GM18951 (cell line): ENCODE data around the gene ANTKMT.

Experiments
- POLR2A ChIP-seq: IDR thresholded peaks from 4 replicates; pipeline ENCODE4 v1.6.1; 2011; ENCODE audit warnings: mild to moderate bottlenecking; ENCODE audit not compliant: insufficient read length, insufficient read depth; ENCODE audit errors: extremely low read depth
- in situ Hi-C: fragments of 300-500 bp; cut with MboI; formaldehyde crosslinking; loops from one replicate; pipeline ENCODE4 v1.12.0; 2022; ENCODE audit warnings: low sequenced_read_pairs, mixed read lengths, inconsistent platforms; ENCODE audit not compliant: unreplicated experiment

Gene ANTKMT

DNA sequence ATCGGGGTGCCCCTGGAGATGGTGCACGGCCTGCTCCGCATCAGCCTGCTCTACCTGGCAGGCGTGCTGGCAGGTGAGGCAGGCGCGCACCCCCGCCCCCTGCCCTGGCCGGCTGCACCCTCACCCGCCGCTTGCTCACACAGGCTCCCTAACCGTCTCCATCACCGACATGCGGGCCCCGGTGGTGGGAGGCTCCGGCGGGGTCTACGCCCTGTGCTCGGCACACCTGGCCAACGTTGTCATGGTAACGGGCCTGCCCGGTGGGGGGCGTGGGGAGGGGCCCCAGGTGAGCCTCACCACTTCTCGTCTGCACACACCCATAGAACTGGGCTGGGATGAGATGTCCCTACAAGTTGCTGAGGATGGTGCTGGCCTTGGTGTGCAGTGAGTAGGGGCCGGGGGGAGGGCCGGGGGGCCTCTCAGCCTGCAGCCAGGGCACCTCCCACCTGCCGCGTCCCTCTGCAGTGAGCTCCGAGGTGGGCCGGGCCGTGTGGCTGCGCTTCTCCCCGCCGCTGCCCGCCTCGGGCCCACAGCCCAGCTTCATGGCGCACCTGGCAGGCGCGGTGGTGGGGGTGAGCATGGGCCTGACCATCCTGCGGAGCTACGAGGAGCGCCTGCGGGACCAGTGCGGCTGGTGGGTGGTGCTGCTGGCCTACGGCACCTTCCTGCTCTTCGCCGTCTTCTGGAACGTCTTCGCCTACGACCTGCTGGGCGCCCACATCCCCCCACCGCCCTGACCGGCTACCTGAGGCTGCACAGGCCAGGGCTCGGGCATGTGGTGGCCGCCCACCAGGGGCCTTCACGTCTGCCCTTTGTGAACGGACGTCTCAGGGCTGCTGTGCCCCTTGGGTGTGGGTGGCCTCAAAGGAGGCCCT is 43.4 kb upstream of the ANTKMT start:
- TF ChIP-seq POLR2A, result no peak
- in situ Hi-C loops, result no loop called here

DNA sequence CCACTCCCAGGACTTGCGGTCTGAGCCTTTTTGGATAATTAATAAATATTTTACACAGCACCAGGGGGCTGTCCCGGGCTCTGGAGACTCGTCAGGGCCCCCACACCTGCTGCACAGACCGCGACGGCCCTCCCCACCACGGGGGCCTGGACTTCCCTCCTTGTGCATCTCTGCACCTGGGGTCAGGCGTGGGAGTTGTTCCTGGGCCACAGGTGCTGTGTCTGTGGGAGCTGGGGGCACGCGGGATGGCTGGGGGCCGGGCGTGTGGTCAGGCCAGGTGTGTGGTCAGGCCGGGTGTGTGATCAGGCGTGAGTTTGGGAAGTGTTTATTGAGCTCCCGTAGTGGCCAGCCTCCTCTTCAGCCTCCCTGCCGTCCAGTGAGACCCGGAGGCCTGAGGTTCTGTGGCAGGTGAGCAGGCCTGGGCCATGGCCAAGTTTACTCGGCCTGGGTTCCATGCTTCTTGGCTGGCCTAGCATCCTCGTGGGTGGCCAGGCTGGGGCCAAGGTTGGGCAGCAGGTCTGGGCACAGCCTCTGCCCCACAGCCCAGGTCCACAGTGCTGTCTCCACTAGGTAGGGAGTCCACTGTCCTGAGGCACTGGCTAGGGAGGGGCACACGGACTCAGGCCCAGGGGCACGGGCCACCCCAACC is 42.6 kb upstream of the ANTKMT start:
- in situ Hi-C loops, result no loop called here
- TF ChIP-seq POLR2A, result no peak

DNA sequence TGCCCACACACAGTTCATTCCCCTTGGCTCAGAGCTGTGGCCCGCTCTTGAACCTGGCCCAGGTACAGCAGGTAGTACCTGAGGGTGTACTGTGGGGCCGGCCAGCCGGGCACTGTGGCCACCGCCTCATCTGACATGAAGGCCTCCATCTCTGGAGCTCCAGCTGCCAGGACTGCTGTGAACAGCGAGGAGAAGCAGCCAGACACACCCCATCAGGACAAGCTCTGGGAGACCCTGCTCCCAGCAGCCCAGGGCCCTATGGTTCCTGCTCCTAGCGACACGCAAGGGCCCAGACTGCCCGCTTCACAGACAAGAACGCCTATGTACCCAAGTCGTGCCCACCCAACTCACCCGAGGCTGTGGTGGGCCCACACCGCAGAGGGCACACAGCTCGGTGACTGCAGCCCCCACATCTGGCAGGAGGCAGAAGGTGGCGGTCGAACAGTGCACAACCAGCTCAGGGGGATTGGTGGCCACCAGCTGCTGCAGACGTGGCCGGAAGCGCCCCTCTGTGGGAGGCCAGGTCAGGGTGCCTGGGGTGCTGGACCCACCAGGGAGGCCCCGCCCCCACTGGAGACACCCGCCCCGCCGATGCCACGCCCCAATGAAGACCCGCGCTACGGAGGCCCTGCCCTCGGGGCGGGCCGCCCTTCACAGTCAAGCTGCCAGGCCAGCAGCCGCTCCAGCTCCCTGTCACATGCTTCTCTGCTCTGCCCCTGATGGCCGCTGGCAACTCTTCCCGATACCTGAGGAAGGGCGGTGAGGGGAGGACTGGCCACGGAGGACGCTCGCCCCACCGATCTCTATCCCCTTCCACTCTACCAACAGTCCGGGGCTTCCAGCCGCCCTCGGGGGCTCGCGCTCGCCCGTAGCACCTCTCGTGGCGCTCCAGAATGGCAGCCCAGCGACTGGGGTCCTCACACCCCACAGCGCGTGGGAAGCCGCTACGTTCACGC is 41.8 kb upstream of the ANTKMT start:
- in situ Hi-C loops, result no loop called here
- TF ChIP-seq POLR2A, result no peak

DNA sequence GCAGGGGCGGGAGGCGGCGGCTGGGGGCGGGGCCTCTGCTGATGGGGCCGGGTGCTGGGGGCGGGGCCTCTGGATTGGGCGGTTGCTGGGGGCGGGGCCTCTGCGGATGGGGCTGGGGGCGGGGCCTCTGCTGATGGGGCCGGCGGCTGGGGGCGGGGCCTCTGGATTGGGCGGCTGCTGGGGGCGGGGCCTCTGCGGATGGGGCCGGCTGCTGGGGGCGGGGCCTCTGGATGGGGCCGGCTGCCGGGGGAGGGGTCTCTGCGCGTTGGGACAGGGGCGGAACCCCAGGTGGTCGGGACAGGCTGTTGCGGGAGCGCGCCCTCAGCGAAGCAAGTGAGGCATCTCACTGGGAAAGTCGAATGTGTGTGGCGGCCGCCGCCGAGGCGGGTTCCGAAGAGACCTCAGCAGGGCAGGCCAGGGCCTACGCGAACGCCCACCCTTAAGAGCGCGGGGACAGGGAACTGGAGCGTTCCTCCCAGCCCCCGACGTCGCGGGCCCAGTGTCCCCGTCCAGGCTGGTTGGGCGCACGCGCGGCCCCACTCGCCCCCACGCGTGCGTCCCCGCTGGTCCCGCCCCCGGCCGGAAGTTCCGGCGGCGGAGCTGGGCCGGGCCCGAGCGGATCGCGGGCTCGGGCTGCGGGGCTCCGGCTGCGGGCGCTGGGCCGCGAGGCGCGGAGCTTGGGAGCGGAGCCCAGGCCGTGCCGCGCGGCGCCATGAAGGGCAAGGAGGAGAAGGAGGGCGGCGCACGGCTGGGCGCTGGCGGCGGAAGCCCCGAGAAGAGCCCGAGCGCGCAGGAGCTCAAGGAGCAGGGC is 40.9 kb upstream of the ANTKMT start, which contains the start of gene STUB1:
Gene STUB1 (plus strand): TSS at position 597 of the 811 bp plus-strand sequence. CDS start 116 bp downstream, at position 713.
- peak; percentile 94 for TF ChIP-seq POLR2A
- in situ Hi-C loops, result no loop called here

DNA sequence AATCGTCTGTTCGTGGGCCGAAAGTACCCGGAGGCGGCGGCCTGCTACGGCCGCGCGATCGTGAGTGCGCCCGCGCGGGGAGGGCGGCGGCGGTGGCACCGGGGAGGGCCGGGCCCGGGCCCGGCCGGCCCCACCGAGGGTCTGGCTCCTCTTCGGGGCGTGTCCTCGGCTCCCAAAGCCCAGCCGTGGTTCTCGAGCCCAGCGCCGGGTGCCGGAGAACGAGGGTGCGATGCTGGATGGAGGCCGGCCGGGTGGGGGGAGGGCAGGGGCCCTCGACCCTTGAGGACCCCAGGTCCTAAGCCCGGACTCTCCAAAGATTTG is 40.4 kb upstream of the ANTKMT start:
- in situ Hi-C loops, result no loop called here
- TF ChIP-seq POLR2A, result no peak

DNA sequence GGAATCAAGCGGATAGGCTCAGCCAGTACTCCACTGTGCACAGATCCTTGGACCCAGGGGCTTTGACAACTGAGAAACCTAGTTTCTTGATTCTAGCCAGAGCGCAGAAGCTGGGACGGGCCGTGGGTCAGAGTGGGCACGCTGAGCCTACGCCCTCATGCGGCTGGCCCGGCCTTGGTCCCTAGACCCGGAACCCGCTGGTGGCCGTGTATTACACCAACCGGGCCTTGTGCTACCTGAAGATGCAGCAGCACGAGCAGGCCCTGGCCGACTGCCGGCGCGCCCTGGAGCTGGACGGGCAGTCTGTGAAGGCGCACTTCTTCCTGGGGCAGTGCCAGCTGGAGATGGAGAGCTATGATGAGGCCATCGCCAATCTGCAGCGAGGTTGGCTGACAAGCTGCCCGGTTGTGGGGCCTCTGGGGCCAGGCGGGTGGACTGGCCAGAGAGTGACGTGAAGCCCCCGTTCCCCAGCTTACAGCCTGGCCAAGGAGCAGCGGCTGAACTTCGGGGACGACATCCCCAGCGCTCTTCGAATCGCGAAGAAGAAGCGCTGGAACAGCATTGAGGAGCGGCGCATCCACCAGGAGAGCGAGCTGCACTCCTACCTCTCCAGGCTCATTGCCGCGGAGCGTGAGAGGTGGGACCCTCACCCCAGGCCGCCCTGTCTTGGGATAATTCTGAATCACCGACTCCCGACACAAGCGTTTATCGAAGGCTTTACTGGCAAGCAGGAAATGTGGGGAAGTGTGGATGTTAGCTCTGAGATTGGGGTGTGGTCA is 39.8 kb upstream of the ANTKMT start:
- in situ Hi-C loops, result no loop called here
- TF ChIP-seq POLR2A, result peak; percentile 24

DNA sequence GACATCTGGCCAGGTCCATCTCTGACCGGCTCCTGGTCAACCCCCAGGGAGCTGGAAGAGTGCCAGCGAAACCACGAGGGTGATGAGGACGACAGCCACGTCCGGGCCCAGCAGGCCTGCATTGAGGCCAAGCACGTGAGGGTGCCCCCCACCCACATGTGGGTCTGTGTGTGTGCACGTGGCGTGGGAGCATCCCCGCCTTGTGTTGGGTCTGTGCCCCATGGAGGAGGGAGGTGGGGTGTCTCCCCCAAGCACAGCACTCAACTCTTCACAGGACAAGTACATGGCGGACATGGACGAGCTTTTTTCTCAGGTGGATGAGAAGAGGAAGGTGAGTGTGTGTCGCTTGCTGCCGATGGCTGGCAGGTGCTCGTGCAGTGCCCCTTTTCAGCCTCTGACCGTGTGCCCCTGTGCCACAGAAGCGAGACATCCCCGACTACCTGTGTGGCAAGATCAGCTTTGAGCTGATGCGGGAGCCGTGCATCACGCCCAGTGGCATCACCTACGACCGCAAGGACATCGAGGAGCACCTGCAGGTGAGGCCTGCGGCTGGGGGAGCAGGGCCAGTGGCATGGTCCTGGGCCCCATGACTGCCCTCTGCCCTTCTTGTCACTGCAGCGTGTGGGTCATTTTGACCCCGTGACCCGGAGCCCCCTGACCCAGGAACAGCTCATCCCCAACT is 39.1 kb upstream of the ANTKMT start:
- TF ChIP-seq POLR2A, result no peak
- in situ Hi-C loops, result no loop called here

DNA sequence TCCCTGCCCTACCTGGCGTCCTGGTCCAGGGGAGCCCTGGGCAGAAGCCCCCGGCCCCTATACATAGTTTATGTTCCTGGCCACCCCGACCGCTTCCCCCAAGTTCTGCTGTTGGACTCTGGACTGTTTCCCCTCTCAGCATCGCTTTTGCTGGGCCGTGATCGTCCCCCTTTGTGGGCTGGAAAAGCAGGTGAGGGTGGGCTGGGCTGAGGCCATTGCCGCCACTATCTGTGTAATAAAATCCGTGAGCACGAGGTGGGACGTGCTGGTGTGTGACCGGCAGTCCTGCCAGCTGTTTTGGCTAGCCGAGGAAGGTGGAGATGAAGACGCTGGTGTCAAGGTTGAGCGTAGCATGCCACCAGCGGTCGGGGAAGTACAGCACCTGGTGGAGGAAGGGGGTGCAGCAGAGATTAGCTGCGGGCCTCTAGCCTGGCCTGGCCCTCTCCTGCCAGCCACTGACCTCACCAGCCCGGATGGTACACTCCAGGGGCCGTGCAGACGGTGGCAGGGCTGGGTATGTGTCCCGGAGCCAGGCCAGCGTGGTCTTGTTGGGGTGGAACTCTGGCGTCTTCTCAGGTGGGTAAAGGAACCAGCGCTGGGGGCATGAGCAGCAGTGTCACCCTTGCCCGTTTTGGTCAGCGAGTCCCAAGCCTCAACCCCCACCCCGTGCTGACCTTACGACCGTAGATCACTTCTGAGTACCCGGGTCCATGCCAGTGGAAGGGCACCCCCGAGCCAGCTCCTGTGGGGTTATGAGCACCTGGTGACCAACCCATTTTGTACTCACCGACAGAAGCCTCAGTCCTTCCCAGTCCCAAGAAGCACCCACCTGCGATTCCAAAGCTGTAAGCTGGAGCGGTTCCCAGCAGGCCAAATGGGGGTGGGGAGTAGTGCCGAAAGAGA is 38.2 kb upstream of the ANTKMT start:
- no peak for TF ChIP-seq POLR2A
- in situ Hi-C loops, result no loop called here

DNA sequence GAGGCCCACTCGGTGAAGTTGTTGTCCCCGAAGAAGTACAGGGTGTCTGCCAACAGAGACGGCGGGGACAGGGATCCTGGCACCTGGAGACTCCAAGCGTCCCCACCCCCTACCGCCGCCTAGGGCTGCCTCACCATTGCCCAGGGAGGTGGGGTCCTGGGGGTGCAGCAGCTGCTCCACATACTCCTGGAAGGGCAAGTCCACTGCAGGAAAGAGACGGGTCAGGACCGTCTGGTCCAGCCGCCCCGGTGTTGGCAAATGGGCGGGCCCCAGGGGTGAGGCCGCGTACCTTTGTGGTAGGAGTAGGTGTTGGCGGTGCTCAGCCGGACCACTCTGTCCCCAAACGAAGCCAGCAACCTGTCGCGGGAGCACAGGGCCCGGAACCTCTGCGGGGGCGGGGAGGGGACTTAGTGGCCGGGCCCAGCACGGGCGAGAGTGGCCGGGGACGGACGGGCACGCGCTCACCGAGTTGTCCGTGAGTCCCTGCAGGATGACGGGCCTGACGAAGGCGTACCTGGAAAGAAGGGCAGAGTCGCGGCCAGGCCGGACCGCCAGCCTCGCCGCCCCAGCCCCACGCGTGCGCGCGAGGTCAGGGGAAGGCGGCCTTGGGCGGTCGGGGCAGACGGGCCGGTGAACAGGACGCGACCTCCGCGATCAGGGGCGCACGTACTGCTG is 37.4 kb upstream of the ANTKMT start:
- in situ Hi-C loops, result no loop called here
- TF ChIP-seq POLR2A, result no peak
